Stimulated activated CD4-positive, alpha-beta T cell treated with anti-CD3 and anti-CD28 coated beads, TNF-alpha, amount 100 ng/mL, for 1 hour (primary cell): ENCODE measurements around the gene VCX3B.
"Not testable (repeated sequence)": the region's sequence is repeated elsewhere in the genome, so short reads cannot be mapped to it uniquely, and the experiment has no call there.

Source experiments
- DNase-seq, 3 donors: peaks; one replicate each; pipeline ENCODE4 v3.0.0-alpha.2; 2020; ENCODE audit warnings: low read depth in 3 of 3, low spot score in 1 of 3

The VCX3B gene

DNA sequence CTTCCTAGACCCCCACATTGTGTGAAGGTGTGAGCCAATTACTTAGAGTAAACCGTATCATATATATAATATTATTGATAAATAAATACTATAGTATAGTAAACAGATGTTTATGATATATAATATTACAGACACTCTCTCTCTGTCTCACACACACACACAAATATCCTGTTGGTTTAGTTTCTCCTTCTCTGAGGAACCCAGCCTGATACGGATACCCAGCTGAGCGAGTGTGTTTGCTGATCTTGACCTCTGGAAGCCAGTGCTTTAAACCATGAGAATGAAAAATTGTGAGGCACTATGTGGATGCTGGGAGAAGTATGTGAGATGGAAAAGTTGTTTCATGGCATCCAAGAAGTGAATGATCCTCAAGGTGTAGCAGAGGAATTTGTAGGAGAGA, at the start of gene VCX3B:
Gene VCX3B, plus strand, starts transcription at position 301 of the 400 bp plus-strand sequence. CDS start 621 bp downstream, outside the sequence.
- not testable (repeated sequence) for DNase-seq

DNA sequence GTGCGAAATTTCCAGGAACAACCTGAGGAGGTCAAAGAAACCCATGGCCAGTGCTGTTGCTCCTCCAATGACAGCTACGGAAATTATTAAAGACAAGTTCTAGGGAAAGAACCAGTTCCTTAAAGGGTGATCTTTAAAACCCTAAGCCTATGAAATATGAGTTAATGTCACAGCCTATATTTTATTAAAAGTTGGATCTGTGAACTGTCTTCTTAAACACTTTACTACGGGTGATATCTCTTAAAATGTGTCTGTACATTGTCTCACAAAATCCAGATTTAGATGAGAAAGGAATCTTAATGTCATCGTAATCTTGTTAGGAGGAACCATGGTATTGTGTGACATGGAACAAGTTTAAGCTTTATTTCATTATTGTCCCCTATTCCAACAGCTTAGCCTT, 46.3 kb upstream of the VCX3B start:
- DNase-seq: no peak

DNA sequence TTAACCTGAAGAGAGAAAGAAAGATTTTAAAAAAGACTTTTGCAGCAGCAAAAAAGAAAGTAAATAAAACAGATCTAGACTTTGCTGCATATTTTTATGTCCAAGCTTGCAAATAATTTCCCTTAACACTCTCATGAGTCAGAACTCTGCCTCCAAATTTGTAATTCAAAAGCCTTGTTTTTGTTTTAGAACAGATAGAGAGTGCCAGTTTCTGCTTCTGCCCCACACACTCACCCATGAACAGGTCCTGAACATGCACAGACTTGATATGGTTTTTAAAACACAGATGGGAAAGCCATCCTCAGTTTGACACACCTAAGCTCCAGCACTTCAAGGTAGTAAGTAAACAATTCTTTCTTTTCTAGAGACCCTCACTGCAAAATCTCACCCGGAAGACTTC, 39.7 kb upstream of the VCX3B start:
- DNase-seq: no peak

DNA sequence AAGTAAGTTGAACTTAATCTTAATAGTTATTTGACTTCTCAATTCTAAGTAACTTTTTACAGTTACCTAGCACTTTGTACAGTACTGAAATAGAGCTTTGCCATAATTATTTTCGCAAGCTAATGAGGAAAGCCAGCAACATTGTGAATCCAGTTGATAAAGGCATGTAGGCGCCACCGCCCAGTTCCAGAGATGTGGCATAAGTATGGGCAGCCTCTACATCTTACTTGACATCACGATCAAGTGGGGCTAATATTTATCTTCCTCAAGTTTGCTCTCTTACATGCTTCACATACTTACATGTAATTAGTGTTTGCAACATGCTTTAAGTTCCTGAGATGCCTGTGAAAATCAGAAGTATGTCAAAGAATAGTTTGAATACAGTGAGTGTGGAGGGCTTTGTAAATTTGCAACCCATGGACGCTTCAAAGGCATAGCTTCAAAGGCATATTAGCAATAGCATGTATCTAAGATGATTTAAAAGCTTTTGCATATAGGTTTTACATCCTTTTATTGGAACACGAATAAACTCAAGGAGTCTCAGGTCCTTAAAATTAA, 34.9 kb upstream of the VCX3B start:
- DNase-seq: no peak

DNA sequence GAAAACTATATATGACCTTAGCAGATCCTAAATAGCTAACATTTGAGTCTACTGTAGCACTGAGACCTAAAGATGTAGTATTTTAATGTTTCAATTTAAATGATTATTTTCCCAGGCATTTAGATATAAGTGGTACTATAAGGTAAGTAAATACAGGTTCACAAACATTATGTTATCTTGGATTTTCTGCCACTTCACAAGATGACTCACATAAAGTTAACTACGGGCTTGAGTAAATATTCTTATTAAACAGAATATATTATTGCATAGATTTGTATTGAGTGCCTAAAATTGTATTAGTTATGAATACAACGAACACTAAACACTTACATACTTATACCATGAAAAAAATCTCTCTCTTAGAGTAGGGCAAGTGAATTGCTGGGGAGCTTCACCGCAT, 34.2 kb upstream of the VCX3B start:
- DNase-seq: no peak

DNA sequence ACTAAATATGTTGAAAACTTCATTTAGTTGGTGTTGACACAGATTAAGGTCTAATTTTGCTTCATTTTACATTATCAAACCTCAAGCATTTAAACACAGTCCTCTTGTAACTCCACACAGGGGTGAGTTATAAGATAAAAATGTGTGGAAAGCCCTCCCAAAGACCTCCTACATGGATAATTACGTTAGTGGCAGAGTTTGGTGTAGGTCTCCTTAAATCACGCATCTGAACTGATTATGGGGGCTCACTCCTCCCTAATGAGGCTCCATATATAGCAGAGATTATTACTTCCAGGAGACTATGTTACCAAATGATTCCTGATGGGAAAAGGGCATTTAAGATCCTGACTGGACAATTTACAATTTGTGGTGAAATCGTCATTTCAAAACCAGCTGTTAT, 32.2 kb upstream of the VCX3B start:
- no peak for DNase-seq

DNA sequence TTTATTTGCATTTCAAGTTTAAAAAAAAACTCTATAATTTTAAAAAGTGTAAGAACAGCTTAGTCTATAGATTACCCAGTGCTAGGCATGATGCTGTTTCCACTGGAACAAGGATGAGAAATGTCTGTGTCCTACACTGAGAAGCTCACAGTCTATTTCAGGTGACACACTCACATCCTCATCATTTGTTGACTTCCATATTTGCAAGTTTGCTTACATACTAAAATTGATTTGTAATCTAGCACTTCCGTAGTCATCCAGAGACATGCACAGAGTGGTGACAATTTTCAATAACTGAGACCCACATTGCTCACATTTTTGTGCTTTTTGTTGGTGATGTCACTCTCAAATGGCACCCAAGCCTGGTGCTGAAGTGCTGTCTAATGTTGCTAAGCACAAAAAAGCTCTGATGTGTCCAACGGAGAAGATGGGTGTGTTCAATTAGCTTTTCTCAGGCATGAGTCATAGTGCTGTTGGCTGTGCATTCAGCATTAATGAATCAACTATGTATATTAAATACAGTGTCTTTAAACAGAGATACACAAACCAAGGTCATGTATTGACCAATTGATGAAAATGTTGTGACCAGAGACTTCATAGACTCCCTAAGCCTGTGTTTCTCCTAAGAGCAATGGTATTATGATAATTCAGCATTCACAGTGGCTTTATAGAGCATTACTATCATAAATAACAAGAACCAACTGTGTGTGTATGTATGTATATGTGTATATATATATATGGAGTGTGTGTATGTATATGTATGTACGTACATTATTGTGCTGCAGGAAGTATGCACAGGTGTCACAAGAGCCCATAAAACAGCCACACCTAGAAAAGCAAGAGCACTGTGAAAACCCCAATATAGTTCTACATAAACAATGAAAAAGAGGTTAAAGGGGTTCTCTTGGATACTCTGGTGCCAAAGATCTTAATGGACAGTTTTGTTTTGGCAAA, 31.2 kb upstream of the VCX3B start:
- no peak for DNase-seq

DNA sequence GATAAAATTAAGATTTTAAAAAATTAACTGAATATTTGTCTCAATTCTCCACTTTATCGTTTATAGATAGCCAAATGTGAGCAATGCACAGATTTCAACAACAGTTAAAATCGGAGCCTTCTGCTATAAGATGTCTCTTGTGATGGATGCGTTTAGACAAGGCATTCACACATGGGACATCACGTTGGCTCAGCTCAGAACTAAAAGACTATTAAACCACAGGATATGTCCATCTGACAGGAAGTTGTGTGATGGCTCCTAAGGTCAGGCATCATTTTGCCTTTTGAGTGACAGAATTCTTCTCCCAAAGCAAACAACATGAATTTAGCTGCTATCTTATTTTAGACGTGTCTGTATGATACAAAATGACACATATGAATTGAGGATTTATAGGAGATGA, 17.3 kb upstream of the VCX3B start:
- no peak for DNase-seq

DNA sequence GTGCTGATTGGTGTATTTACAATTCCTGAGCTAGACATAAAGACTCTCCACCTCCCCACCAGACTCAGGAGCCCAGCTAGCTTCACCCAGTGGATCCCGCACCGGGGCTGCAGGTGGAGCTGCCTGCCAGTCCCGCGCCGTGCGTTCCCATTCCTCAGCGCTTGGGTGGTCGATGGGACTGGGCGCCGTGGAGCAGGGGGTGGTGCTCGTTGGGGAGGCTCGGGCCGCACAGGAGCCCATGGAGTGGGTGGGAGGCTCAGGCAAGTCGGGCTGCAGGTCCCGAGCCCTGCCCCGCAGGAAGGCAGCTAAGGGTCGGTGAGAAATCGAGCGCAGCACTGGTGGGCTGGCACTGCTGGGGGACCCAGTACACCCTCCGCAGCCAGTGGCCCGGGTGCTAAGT, 12.3 kb upstream of the VCX3B start:
- DNase-seq: not testable (repeated sequence)

DNA sequence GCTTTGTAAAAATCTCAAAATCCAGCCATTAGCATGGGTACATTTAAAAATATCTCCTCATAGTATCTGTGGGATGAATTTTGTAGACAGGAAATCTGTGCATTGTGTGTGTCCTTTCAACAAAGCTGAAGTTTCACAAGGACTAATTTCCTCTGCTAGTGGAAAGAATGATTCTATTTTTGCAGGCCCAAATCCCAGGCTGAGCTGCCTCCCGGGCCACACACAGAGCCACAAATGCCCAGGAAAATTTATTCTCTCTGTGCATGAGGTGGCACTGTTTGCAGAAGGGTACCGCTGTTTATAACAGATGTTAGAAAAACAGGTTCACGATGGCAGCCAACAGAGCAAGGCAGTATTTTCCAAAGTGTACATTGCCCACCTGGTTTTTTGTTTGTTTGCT, 11.0 kb upstream of the VCX3B start:
- no peak for DNase-seq

DNA sequence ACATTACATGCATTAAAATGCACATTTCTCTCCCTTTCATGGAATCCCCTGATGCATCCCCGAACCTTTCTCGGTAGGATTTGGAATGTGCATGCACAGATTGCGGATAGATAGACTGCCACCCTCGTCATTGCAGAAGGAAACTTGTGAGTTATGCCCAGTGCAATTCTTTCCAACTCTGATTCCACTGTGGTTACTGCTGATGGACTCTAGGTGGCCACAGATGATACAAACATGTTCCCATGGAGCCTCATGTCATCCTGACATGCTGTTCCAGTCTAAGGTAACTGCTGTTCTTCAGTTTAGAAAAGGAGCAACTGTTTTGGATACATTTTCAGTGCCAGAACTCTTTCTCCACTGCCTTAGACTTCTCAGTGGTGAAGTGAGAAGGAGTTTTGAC, 9.1 kb upstream of the VCX3B start:
- no peak for DNase-seq

DNA sequence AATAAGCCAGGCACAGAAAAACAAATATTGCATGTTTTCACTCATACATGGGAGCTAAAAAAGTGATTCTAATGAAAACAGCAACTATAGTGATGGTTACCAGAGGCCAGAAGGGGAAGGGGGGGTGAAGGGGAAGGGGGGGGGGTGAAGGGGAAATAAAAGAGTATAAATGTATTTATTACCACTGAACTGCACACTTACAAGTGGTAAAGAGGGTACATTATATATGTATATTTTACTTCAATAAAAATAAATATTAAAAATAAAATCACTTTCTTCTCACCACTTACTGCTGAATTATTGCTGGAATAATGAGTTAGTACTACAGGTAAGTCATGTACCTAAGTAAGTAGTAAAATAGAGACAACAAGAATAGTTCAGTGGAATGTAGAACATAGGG, 2.1 kb upstream of the VCX3B start:
- no peak for DNase-seq

DNA sequence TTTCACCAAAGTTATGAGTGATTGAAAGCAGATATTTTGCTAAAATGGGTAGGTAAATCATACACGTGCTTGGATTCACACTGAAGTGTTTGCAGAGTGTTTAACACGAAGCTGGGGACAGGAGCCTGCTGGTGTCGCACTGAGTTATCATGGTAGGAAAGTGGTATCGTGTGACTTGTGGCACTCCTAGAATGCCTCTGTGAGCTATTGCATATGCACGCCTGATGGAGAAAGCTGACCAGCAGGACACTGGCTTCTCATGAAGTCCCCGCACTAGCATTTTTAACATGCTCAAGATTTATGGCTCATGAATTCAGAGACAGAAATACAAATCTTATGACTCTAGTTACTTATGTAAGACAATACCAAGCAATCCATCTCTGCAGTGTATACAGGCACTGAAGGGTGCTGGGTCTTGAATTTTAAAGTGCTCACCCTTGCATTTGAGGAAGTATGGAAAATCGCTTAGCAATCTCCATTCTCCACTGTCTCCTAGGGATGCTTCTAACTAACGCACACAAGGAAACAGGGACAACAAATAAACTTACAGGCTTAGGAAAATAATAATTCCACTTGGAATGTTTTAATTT, 19.8 kb downstream of the VCX3B start:
- no peak for DNase-seq

DNA sequence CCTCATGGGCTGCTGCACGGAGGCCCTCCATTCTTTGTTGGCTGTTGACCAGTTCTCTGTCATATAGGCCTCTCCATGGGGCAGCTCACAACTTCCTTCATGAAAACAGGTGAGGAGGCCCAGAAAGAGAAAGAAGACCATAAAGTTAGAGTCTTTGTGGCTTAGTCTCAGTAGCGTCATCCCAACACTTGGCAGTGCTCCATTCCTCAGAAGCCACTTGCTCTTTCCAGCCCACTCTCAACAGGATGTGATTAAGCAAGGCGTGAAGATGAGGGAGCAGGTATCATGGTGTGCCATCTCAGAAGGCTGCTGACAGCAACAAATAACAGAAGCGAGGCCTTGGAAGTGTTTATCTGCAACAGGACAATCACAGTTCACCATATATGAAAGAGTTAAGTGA, 30.4 kb downstream of the VCX3B start:
- not testable (repeated sequence) for DNase-seq

DNA sequence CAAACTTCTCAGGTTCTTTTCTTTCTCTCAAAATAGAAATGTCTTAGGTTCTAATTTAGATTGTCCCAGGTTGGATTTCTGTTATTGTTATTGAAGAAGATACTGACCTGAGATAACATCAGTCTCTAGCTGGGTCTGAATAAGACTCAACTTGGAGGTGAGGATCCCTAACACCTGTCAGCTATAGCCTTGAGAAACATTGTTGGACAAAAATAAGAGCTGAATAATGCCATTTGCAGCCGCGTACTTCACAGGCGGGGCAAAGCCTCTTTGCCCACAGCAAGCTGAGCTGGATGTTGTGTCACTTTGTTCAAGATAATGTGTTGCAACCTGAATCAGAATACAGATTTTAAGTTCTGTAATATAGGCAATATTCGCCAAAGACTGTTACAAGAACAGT, 35.6 kb downstream of the VCX3B start:
- DNase-seq: no peak

DNA sequence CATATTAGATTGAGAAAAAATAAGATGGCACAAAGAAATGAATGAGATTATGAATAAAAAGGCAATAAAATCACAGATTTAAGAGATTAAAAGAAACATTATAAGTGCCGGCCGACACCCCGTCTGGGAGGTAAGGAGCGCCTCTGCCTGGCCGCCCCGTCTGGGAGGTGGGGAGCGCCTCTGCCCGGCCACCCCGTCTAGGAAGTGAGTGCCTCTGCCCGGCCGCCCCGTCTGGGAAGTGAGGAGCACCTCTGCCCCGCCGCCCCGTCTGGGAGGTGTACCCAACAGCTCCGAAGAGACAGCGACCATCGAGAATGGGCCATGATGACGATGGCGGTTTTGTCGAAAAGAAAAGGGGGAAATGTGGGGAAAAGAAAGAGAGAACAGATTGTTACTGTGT, 37.5 kb downstream of the VCX3B start:
- DNase-seq: not testable (repeated sequence)

DNA sequence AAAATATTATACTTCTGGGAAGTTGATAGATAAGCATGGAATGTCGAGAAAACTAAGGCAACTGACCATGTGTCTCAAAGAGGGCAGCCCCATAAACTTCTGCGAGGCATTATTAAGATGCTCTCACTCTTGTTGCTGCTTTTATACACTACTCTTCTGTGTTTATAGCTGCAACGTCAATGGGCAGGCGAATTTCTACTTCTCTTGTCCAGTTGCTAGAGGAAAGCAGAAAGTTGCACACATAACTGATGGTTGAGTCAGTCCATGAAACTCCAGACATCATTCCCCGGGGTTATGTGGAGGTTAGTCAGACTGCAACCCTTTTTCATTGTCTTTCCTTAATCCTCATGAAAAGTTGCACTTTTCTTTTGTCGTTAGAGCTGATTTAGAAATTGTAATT, 39.8 kb downstream of the VCX3B start:
- DNase-seq: no peak
